A549 (cell line): ENCODE results near the gene ADCY3. TPM values are rescaled to one million over a fixed set of nuclear protein-coding genes. Genes with fewer than 3 reads are reported as not detected.

Experiments used
- ATAC-seq, 2 experiments: fragments of 200-7000 bp in 1 of 2; fragments of >200 bp in 1 of 2; cut with Nextera tagmentation in 1 of 2; cut with Tn5 transposase in 1 of 2; 3 replicates each; pipeline versions ENCODE4 v1.8.0 to v1.9.1; 2018 to 2020; ENCODE audit warnings: mild to moderate bottlenecking in 1 of 2, moderate library complexity in 1 of 2
- CTCF ChIA-PET: fragments of 300-600 bp; sonication (Branson Sonifier 250); formaldehyde crosslinking; extraction: SDS; loops from one replicate; lab custom pipeline; 2021; ENCODE audit warnings: antibody characterized with exemption, inconsistent platforms; lab: Yijun Ruan, JAX
- POLR2A ChIA-PET: fragments of 350-600 bp; formaldehyde crosslinking; extraction: SDS; loops from one replicate; lab custom pipeline; 2021; ENCODE audit warnings: antibody characterized with exemption, inconsistent platforms; lab: Yijun Ruan, JAX
- DNase-seq, 2 experiments: peaks; one replicate each; pipeline versions ENCODE4 v3.0.0 to v3.0.0-alpha.2; 2011 to 2016; ENCODE audit warnings: low read depth in 1 of 2, low spot score in 1 of 2
- FAIRE-seq: peaks from 2 replicates; lab custom pipeline; 2011; peaks lifted over from hg19 to GRCh38; lab: Jason Lieb, UNC
- H3K27ac ChIP-seq, 2 experiments: fragments of >200 bp; sonication (Bioruptor Twin); formaldehyde crosslinking; 3 replicates each; pipeline ENCODE4 v1.5.1; 2016 to 2017
- H3K4me1 ChIP-seq: fragments of >200 bp; sonication (Bioruptor Twin); formaldehyde crosslinking; 3 replicates; pipeline ENCODE4 v1.6.1; 2016
- H3K4me2 ChIP-seq: fragments of >200 bp; sonication (Bioruptor Twin); formaldehyde crosslinking; 3 replicates; pipeline ENCODE4 v1.6.1; 2016
- H3K4me3 ChIP-seq: fragments of >200 bp; sonication (Bioruptor Twin); formaldehyde crosslinking; 3 replicates; pipeline ENCODE4 v1.5.1; 2016
- H3K9me3 ChIP-seq: fragments of >200 bp; sonication (Bioruptor Twin); formaldehyde crosslinking; 3 replicates; pipeline ENCODE4 v1.6.1; 2016
- ATOH8 ChIP-seq: fragments of 250-450 bp; sonication (Bioruptor Pico); IDR thresholded peaks from 2 replicates; pipeline ENCODE4 v1.5.0; 2020; ENCODE audit warnings: low read depth, mild to moderate bottlenecking, moderate library complexity
- CEBPB ChIP-seq, 2 experiments: fragments of >200 bp in 1 of 2; sonication (Bioruptor Twin) in 1 of 2; formaldehyde crosslinking in 1 of 2; IDR thresholded peaks; 2 replicates each; pipeline ENCODE4 v1.6.1; 2012 to 2016
- CHD4 ChIP-seq: fragments of 200-600 bp; sonication (generic); IDR thresholded peaks from 2 replicates; pipeline ENCODE4 v1.6.1; 2016; ENCODE audit warnings: antibody characterized with exemption, mild to moderate bottlenecking, borderline replicate concordance
- EHF ChIP-seq: fragments of 250-450 bp; sonication (Bioruptor Pico); IDR thresholded peaks from 2 replicates; pipeline ENCODE4 v1.5.0; 2020; ENCODE audit warnings: mild to moderate bottlenecking
- ELK1 ChIP-seq: fragments of 150-350 bp; IDR thresholded peaks from 2 replicates; pipeline ENCODE4 v1.6.1; 2014; ENCODE audit warnings: low read depth, mild to moderate bottlenecking, low read length
- ESRRA ChIP-seq: fragments of 150-350 bp; IDR thresholded peaks from 2 replicates; pipeline ENCODE4 v1.6.1; 2014; ENCODE audit warnings: mild to moderate bottlenecking, low read length, borderline replicate concordance
- FOSB ChIP-seq: fragments of 250-450 bp; sonication (Bioruptor Pico); IDR thresholded peaks from 2 replicates; pipeline ENCODE4 v1.5.0; 2020; ENCODE audit warnings: mild to moderate bottlenecking, moderate library complexity
- GATA3 ChIP-seq: IDR thresholded peaks from 2 replicates; pipeline ENCODE4 v1.6.1; 2012; ENCODE audit warnings: borderline replicate concordance
- HMGXB4 ChIP-seq: fragments of 250-450 bp; sonication (Bioruptor Pico); IDR thresholded peaks from 2 replicates; pipeline ENCODE4 v1.5.0; 2021; ENCODE audit warnings: mild to moderate bottlenecking, moderate library complexity, borderline replicate concordance
- JUN ChIP-seq, 2 experiments: fragments of >200 bp; sonication (Bioruptor Twin); formaldehyde crosslinking; IDR thresholded peaks; 2 replicates in 1 of 2; 3 replicates in 1 of 2; pipeline ENCODE4 v1.6.1; 2016 to 2017
- JUNB ChIP-seq: fragments of >200 bp; sonication (Bioruptor Twin); formaldehyde crosslinking; IDR thresholded peaks from 2 replicates; pipeline ENCODE4 v1.6.1; 2016
- KDM1A ChIP-seq: fragments of 200-600 bp; sonication (generic); IDR thresholded peaks from 2 replicates; pipeline ENCODE4 v1.6.1; 2016; ENCODE audit warnings: low read depth, mild to moderate bottlenecking
- NR3C1 ChIP-seq: fragments of >200 bp; sonication (Bioruptor Twin); formaldehyde crosslinking; IDR thresholded peaks from 3 replicates; pipeline ENCODE4 v1.6.1; 2017
- PBX3 ChIP-seq: IDR thresholded peaks from 2 replicates; pipeline ENCODE4 v1.6.1; 2012
- RARB ChIP-seq: fragments of 250-450 bp; sonication (Bioruptor Pico); IDR thresholded peaks from 2 replicates; pipeline ENCODE4 v1.8.0; 2021; ENCODE audit warnings: mild to moderate bottlenecking, moderate library complexity
- RCOR1 ChIP-seq: fragments of 150-350 bp; IDR thresholded peaks from 2 replicates; pipeline ENCODE4 v1.6.1; 2014; ENCODE audit warnings: antibody characterized with exemption, low read length, low read depth
- SREBF2 ChIP-seq: fragments of 450-650 bp; IDR thresholded peaks from 2 replicates; pipeline ENCODE4 v1.6.1; 2014; ENCODE audit warnings: mild to moderate bottlenecking, moderate library complexity
- TFCP2L1 ChIP-seq: fragments of 250-450 bp; sonication (Bioruptor Pico); IDR thresholded peaks from 2 replicates; pipeline ENCODE4 v1.5.0; 2021; ENCODE audit warnings: mild to moderate bottlenecking
- USF2 ChIP-seq: fragments of 450-650 bp; IDR thresholded peaks from 2 replicates; pipeline ENCODE4 v1.6.1; 2014; ENCODE audit warnings: antibody characterized with exemption
- ZFP36 ChIP-seq: fragments of 450-650 bp; IDR thresholded peaks from 2 replicates; pipeline ENCODE4 v1.6.1; 2014; ENCODE audit warnings: borderline replicate concordance; ENCODE audit not compliant: partially characterized antibody
- ZNF302 ChIP-seq: fragments of 250-450 bp; sonication (Bioruptor Pico); IDR thresholded peaks from 2 replicates; pipeline ENCODE4 v1.9.0; 2021; ENCODE audit warnings: inconsistent platforms, mild to moderate bottlenecking, moderate library complexity
- WGBS: methylation state at CpG from one replicate; pipeline ENCODE4 v1.1.6; 2017; ENCODE audit errors: missing lambda C conversion rate; 5-methylcytosine and 5-hydroxymethylcytosine counted together
- polyA plus RNA-seq, 4 experiments: library from polyadenylated mRNA; depleted of rRNA in 3 of 4; stranded (reverse); fragments of >200 nt; fragmentation: RNase III in 1 of 4; extraction: RNeasy Plus Mini Kit Qiagen cat#74134 plus additional on column Dnase treatment in 1 of 4; gene quantifications; 2 replicates in 3 of 4; 3 replicates in 1 of 4; pipeline ENCODE4 v1.2.3, GENCODE V29; 2011 to 2017
- TF ChIP-seq, protein P1 (sequence below): IDR thresholded peaks from 2 replicates; pipeline ENCODE4 v1.6.1; 2012; ENCODE audit warnings: low read depth, borderline replicate concordance

ADCY3 gene
- polyA plus RNA-seq, 2 of the 4 experiments (the other 2 are of a cell fraction), result 37.4 to 65.4 TPM

DNA sequence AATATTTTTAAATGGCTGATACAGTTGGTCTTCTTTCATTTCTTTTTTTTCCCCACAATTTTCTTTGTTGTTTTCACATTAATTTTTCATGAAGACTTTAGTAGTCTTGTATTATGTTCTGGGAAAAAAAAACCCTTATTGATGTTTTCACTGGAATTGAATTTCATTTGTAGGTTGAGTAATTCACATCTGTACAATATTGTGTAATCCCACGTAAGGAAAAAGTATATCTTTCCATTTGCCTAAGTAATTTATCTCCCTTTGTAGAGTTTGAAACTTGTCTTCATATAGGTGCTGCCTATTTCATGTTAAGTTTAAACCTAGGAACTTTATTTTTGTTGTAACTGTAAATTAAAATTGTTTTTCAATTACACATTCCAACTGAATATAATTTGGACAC, 49.7 kb upstream of the ADCY3 start:
- FAIRE-seq (no peak), DNase-seq (no peak), ATAC-seq (no peak)
- TF ChIP-seq KDM1A (no peak), SREBF2 (no peak), ESRRA (no peak), JUN (IDR thresholded peaks at IDR 0.05) (no peak), JUNB (no peak), ATOH8 (CRISPR knock-in tag) (no peak), ZFP36 (no peak), EHF (no peak), FOSB (no peak), CHD4 (no peak), RARB (no peak), ELK1 (no peak), PBX3 (no peak), TFCP2L1 (CRISPR knock-in tag) (no peak)
- no peak overlapping the region for H3K4me3 ChIP-seq
- no peak overlapping the region for H3K4me2 ChIP-seq
- no peak overlapping the region for H3K27ac ChIP-seq
- H3K9me3 ChIP-seq, result no peaks in the 10 kb centered on the region
- CTCF ChIA-PET, result interaction anchor here (1.1 to 1.5 kb wide), 3 partner anchors 9 to 227 kb away, joined by 5 read pairs; partner anchors contain the start of gene EFR3B
- POLR2A ChIA-PET, result no interaction called here
- peaks cover 11% of the 10 kb centered on the region; the same call in 2 of the 3 replicates for H3K4me1 ChIP-seq
- WGBS, result 65% methylated on average over 1 of the region's 1 CpG

DNA sequence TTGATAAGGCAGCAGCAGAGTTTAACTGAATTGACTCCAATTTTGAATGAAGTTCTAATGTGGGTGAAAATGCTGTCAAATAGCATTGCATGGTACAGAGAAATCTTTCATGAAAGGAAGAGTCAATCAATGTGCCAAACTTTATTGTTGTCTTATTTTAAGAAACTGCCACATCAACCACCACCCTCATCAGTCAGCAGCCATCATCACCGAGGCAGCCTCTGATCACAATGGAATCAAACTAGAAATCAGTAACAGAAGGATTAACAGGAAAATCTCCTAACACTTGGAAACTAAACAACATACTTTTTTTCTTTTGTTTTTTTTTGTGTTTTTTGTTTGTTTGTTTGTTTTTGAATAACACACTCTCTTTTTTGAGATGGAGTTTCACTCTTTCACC, 41.9 kb upstream of the ADCY3 start:
- DNase-seq, result no peak
- 87% methylated on average over 1 of the region's 1 CpG for WGBS
- no peak for TF ChIP-seq HMGXB4 (CRISPR knock-in tag)
- TF ChIP-seq USF2, result no peak
- no peak for TF ChIP-seq RCOR1
- TF ChIP-seq NR3C1, result no peak
- no peak for TF ChIP-seq SREBF2
- TF ChIP-seq RARB, result no peak
- no peak for TF ChIP-seq ZNF302
- no peak for TF ChIP-seq EHF
- no peak for TF ChIP-seq GATA3
- no peak for TF ChIP-seq CEBPB (IDR thresholded peaks at IDR 0.05)
- TF ChIP-seq, protein P1, sequence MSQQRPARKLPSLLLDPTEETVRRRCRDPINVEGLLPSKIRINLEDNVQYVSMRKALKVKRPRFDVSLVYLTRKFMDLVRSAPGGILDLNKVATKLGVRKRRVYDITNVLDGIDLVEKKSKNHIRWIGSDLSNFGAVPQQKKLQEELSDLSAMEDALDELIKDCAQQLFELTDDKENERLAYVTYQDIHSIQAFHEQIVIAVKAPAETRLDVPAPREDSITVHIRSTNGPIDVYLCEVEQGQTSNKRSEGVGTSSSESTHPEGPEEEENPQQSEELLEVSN, result no peak
- Histone ChIP-seq H3K4me2 (no peak overlapping the region), H3K4me1 (no peaks in the 10 kb centered on the region), H3K9me3 (no peaks in the 10 kb centered on the region), H3K27ac (no peak overlapping the region), H3K4me3 (no peak overlapping the region)
- no peak for FAIRE-seq
- CTCF ChIA-PET, result interaction anchor here (1.5 kb wide), 1 partner anchor 13 kb away, joined by 3 read pairs; no protein-coding TSS in a partner anchor
- POLR2A ChIA-PET, result no interaction called here
- no peak for ATAC-seq
